Activated CD4-positive, alpha-beta memory T cell treated with anti-CD3 and anti-CD28 coated beads, Interleukin-2, amount 10 ng/mL, durations not matched to agents 7 days and 5 days (primary cell): Measurements from ENCODE around the gene LRRC10B. TPM values are rescaled to one million over a fixed set of nuclear protein-coding genes. Genes with fewer than 3 reads are reported as not detected.

ENCODE experiments used
- CTCF ChIA-PET: fragments of 350-600 bp; sonication (Branson Sonifier 250); formaldehyde crosslinking; loops from one replicate; lab custom pipeline; 2021; ENCODE audit warnings: antibody characterized with exemption, inconsistent platforms; lab: Charles Lee
- POLR2A ChIA-PET: fragments of 350-600 bp; sonication (Branson Sonifier 250); formaldehyde crosslinking; loops from one replicate; lab custom pipeline; 2021; ENCODE audit warnings: antibody characterized with exemption; lab: Charles Lee
- DNase-seq: peaks from one replicate; pipeline ENCODE4 v3.0.0-alpha.2; 2020
- H3K27ac Mint-ChIP-seq: one replicate; pipeline ENCODE4 v1.8.0; 2021; ENCODE audit warnings: mild to moderate bottlenecking, mixed read lengths
- H3K27me3 Mint-ChIP-seq: one replicate; pipeline ENCODE4 v1.8.0; 2021; ENCODE audit warnings: mixed read lengths
- H3K36me3 Mint-ChIP-seq: one replicate; pipeline ENCODE4 v1.8.0; 2021; ENCODE audit warnings: low read depth, mixed read lengths
- H3K4me1 Mint-ChIP-seq: one replicate; pipeline ENCODE4 v1.8.0; 2021; ENCODE audit warnings: mixed read lengths
- H3K4me3 Mint-ChIP-seq: one replicate; pipeline ENCODE4 v1.8.0; 2021; ENCODE audit warnings: mild to moderate bottlenecking, mixed read lengths
- H3K9me3 Mint-ChIP-seq: one replicate; pipeline ENCODE4 v1.8.0; 2021; ENCODE audit warnings: mixed read lengths
- total RNA-seq, 2 experiments: library from RNA; stranded (reverse); gene quantifications; one replicate each; pipeline ENCODE4 v1.2.3, GENCODE V29; 2021

LRRC10B gene
- total RNA-seq, 2 experiments from 2014 or later: 0.13 TPM; not detected in 1

DNA sequence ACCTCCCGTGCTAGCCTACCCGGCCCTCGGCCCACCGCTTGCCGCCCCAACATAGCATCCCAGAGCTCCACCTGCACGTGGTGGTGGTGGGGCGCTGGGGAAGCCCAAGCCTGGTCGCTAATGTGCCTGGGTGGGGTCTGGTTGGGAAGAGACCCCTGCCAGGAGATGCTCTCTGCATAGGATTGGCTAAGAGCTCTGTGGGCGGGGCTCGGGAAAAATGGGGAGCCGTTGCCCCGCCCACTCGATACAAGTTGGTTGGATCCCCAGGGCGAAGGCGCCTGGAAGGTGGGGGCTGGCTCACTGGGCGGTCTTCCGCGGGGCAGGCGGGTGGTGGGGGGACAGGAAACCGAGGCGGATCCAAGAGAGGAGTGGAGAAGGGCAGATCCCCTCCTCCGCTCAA, 7.6 kb downstream of the LRRC10B start:
- H3K27me3 Mint-ChIP-seq: peaks cover 6% of the 10 kb centered on the region
- no peaks in the 10 kb centered on the region for H3K36me3 Mint-ChIP-seq
- no peak overlapping the region for H3K27ac Mint-ChIP-seq
- H3K4me1 Mint-ChIP-seq: peaks cover 2% of the 10 kb centered on the region
- DNase-seq: no peak
- H3K4me3 Mint-ChIP-seq: no peak overlapping the region
- no peaks in the 10 kb centered on the region for H3K9me3 Mint-ChIP-seq
- POLR2A ChIA-PET: interaction anchor here (1.6 kb wide), 1 partner anchor 70 kb away, joined by 7 read pairs; no protein-coding TSS in a partner anchor
- CTCF ChIA-PET: interaction anchor here (0.7 to 4.0 kb wide), 18 partner anchors 9 to 602 kb away, joined by 3 to 72 read pairs (median 8); partner anchors contain the start of genes LRRC10B and TMEM109

GRCh38 chr11:61516675-61517572, 8.4 kb downstream of the LRRC10B start:
- Mint-ChIP-seq H3K9me3 (no peaks in the 10 kb centered on the region), H3K36me3 (no peaks in the 10 kb centered on the region), H3K4me1 (peaks cover 2% of the 10 kb centered on the region), H3K4me3 (no peak overlapping the region), H3K27me3 (peaks cover 4% of the 10 kb centered on the region), H3K27ac (no peak overlapping the region)
- DNase-seq: peak; percentile 51
- CTCF ChIA-PET: interaction anchor here (0.7 to 4.0 kb wide), 21 partner anchors 9 to 603 kb away, joined by 3 to 72 read pairs (median 5); partner anchors contain the start of genes LRRC10B and TMEM109
- POLR2A ChIA-PET: interaction anchor here (1.6 kb wide), 1 partner anchor 70 kb away, joined by 7 read pairs; no protein-coding TSS in a partner anchor

- Mint-ChIP-seq H3K27ac (no peak overlapping the region), H3K27me3 (peaks cover 6% of the 10 kb centered on the region), H3K4me3 (no peak overlapping the region), H3K4me1 (peaks cover 2% of the 10 kb centered on the region), H3K36me3 (no peaks in the 10 kb centered on the region), H3K9me3 (no peaks in the 10 kb centered on the region)
- DNase-seq: no peak
- POLR2A ChIA-PET: no interaction called here
- CTCF ChIA-PET: interaction anchor here (1.0 to 4.0 kb wide), 8 partner anchors 8 to 83 kb away, joined by 3 to 72 read pairs (median 22); partner anchors contain the start of gene LRRC10B
These were observed 9.7 kb downstream of the LRRC10B start for GRCh38 chr11:61518032-61518795.

GRCh38 chr11:61522881-61523280, 14.3 kb downstream of the LRRC10B start:
- Mint-ChIP-seq H3K27me3 (peaks cover 25% of the 10 kb centered on the region), H3K36me3 (no peaks in the 10 kb centered on the region), H3K27ac (no peak overlapping the region), H3K9me3 (no peaks in the 10 kb centered on the region), H3K4me1 (no peaks in the 10 kb centered on the region), H3K4me3 (no peak overlapping the region)
- CTCF ChIA-PET: no interaction called here
- no peak for DNase-seq
- POLR2A ChIA-PET: no interaction called here

GRCh38 chr11:61524446-61524845, 15.9 kb downstream of the LRRC10B start:
- POLR2A ChIA-PET: no interaction called here
- no peak for DNase-seq
- Mint-ChIP-seq H3K4me1 (no peaks in the 10 kb centered on the region), H3K27me3 (peaks cover 25% of the 10 kb centered on the region), H3K27ac (no peak overlapping the region), H3K9me3 (no peaks in the 10 kb centered on the region), H3K36me3 (no peaks in the 10 kb centered on the region), H3K4me3 (no peak overlapping the region)
- CTCF ChIA-PET: interaction anchor here (0.6 kb wide), 1 partner anchor 1538 kb away, joined by 3 read pairs; no protein-coding TSS in a partner anchor

GRCh38 chr11:61524963-61525587, 16.5 kb downstream of the LRRC10B start:
- H3K27ac Mint-ChIP-seq: no peak overlapping the region
- H3K4me3 Mint-ChIP-seq: no peak overlapping the region
- H3K36me3 Mint-ChIP-seq: no peaks in the 10 kb centered on the region
- H3K4me1 Mint-ChIP-seq: no peaks in the 10 kb centered on the region
- H3K27me3 Mint-ChIP-seq: peaks cover 25% of the 10 kb centered on the region
- ChIA-PET POLR2A (no interaction called here), CTCF (interaction anchor here (2.1 kb wide), 1 partner anchor 8 kb away, joined by 18 read pairs; no protein-coding TSS in a partner anchor)
- no peak for DNase-seq
- H3K9me3 Mint-ChIP-seq: no peaks in the 10 kb centered on the region

GRCh38 chr11:61526229-61526628, 17.7 kb downstream of the LRRC10B start:
- Mint-ChIP-seq H3K27ac (no peak overlapping the region), H3K36me3 (no peaks in the 10 kb centered on the region), H3K27me3 (peaks cover 25% of the 10 kb centered on the region), H3K4me1 (no peaks in the 10 kb centered on the region), H3K4me3 (no peak overlapping the region), H3K9me3 (no peaks in the 10 kb centered on the region)
- no peak for DNase-seq
- ChIA-PET POLR2A (no interaction called here), CTCF (interaction anchor here (2.1 kb wide), 1 partner anchor 9 kb away, joined by 18 read pairs; no protein-coding TSS in a partner anchor)

- H3K27ac Mint-ChIP-seq: no peak overlapping the region
- CTCF ChIA-PET: interaction anchor here (2.1 kb wide), 1 partner anchor 10 kb away, joined by 18 read pairs; no protein-coding TSS in a partner anchor
- no peaks in the 10 kb centered on the region for H3K36me3 Mint-ChIP-seq
- peaks cover 22% of the 10 kb centered on the region for H3K27me3 Mint-ChIP-seq
- POLR2A ChIA-PET: no interaction called here
- no peak overlapping the region for H3K4me3 Mint-ChIP-seq
- H3K4me1 Mint-ChIP-seq: no peaks in the 10 kb centered on the region
- no peak for DNase-seq
- no peaks in the 10 kb centered on the region for H3K9me3 Mint-ChIP-seq
These were observed 18.6 kb downstream of the LRRC10B start for GRCh38 chr11:61526956-61527731.

DNA sequence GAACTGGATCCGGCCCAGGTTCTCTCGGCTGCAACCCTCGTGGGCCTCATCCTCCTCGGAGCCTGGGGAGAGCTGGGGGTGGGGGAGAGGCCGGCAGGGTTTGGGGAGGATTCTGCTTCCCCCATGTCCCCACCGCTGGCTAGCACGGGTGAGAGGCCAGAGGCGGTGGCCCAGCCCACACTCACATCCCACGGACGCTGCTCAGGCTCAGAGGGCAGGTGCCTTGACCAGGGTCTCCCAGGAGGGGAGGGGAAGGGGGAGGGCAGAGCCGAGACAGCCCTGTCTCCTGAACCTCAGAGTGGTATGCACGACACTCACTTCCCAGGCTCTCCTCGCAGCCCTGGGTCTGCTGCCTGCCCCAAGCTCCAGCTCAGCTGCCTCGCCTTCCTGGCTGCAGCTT, 19.6 kb downstream of the LRRC10B start:
- ChIA-PET CTCF (no interaction called here), POLR2A (no interaction called here)
- no peak for DNase-seq
- Mint-ChIP-seq H3K4me1 (no peaks in the 10 kb centered on the region), H3K36me3 (no peaks in the 10 kb centered on the region), H3K9me3 (no peaks in the 10 kb centered on the region), H3K27ac (no peak overlapping the region), H3K4me3 (no peak overlapping the region), H3K27me3 (peaks cover 20% of the 10 kb centered on the region)

GRCh38 chr11:61529537-61530225, 21.1 kb downstream of the LRRC10B start:
- H3K9me3 Mint-ChIP-seq: no peaks in the 10 kb centered on the region
- ChIA-PET CTCF (no interaction called here), POLR2A (no interaction called here)
- DNase-seq: no peak
- H3K27ac Mint-ChIP-seq: no peak overlapping the region
- no peak overlapping the region for H3K4me3 Mint-ChIP-seq
- H3K4me1 Mint-ChIP-seq: no peaks in the 10 kb centered on the region
- peaks cover 13% of the 10 kb centered on the region for H3K27me3 Mint-ChIP-seq
- no peaks in the 10 kb centered on the region for H3K36me3 Mint-ChIP-seq

GRCh38 chr11:61531044-61531443, 22.5 kb downstream of the LRRC10B start:
- POLR2A ChIA-PET: no interaction called here
- H3K36me3 Mint-ChIP-seq: no peaks in the 10 kb centered on the region
- no peak for DNase-seq
- H3K9me3 Mint-ChIP-seq: no peaks in the 10 kb centered on the region
- H3K4me1 Mint-ChIP-seq: no peaks in the 10 kb centered on the region
- no peak overlapping the region for H3K4me3 Mint-ChIP-seq
- H3K27ac Mint-ChIP-seq: no peak overlapping the region
- CTCF ChIA-PET: interaction anchor here (0.9 to 2.1 kb wide), 6 partner anchors 14 to 129 kb away, joined by 3 to 10 read pairs (median 4); no protein-coding TSS in a partner anchor
- peaks cover 5% of the 10 kb centered on the region for H3K27me3 Mint-ChIP-seq
